ENCODE data around the gene NAIF1.

DNA sequence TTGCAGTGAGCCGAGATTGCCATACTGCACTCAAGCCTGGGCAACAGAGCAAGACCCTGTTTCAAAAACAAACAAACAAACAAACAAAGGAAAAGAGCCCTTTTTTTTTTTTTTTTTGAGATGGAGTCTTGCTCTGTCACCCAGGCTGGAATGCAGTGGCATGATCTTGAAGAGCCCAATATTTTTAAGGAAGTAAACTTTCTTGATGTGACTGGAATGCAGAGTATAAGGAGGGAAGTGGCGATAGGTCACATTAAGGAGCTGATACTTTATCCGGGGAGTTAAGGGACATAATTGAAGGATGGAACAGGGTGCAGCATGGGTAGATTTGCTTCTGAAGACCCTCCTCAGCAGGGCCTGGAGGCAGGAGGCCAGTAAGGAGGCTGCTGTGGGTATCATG lies 13.0 kb downstream of the NAIF1 start:
- TF ChIP-seq CTCF (IDR thresholded peaks at IDR 0.05; ENCODE audit: low read length) = no peak
- no peak for TF ChIP-seq EZH2 (IDR thresholded peaks at IDR 0.05; ENCODE audit: borderline replicate concordance, low read length)
